ENCODE data around the gene ZBTB7B.

DNA sequence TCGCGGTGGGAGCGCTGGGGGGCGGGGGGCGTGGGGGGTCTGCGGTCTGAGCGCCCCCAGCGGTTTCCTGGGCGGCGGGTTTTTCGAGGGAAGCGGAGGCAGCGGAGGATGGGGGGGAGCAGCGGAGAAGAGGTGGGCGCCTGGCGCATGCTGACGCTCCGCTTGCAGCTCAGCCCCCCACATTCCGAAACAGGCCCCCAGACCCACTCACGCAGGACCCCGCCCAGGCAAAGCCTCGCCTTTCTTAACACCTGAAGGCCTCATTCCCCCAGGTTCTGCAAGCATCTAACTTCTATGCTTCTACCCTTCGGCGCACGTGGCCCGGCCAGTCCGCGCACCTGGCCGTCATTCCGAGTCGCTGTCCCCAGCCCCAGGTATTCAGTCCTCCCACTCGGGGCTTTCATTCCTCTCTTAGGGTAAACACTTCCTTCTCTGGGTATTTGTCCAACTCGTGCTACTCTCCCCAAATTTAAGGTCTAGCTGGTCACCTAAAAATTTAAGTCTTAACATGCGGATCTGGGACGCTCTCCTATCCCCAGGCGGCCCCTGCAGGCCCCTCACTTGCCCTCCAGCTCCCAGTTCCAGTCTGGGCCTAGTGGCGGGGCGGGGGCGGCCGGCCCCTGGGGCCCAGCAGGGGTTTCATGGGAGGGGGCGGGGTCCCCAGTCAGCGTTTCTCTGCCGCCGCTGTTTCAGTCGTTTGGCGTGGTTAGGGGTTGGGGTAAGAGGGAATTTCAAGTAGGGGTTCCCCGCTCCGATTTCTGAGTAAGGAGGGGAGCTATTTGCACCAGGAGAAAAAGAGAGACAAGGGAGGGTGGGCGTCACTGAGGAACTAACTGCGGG is 2.8 kb upstream of the ZBTB7B start:
- peak in 1 of 3 donors; percentile 22 for TF ChIP-seq POLR2A (IDR thresholded peaks at IDR 0.05)
- TF ChIP-seq, protein P1, sequence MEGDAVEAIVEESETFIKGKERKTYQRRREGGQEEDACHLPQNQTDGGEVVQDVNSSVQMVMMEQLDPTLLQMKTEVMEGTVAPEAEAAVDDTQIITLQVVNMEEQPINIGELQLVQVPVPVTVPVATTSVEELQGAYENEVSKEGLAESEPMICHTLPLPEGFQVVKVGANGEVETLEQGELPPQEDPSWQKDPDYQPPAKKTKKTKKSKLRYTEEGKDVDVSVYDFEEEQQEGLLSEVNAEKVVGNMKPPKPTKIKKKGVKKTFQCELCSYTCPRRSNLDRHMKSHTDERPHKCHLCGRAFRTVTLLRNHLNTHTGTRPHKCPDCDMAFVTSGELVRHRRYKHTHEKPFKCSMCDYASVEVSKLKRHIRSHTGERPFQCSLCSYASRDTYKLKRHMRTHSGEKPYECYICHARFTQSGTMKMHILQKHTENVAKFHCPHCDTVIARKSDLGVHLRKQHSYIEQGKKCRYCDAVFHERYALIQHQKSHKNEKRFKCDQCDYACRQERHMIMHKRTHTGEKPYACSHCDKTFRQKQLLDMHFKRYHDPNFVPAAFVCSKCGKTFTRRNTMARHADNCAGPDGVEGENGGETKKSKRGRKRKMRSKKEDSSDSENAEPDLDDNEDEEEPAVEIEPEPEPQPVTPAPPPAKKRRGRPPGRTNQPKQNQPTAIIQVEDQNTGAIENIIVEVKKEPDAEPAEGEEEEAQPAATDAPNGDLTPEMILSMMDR (IDR thresholded peaks at IDR 0.05) = no peak

Measured in body of pancreas (tissue), 4 donors.